ENCODE measurements around the gene CMTM3.
"Not testable (repeated sequence)": the region's sequence is repeated elsewhere in the genome, so short reads cannot be mapped to it uniquely, and the experiment has no call there.

CMTM3 gene, protein sequence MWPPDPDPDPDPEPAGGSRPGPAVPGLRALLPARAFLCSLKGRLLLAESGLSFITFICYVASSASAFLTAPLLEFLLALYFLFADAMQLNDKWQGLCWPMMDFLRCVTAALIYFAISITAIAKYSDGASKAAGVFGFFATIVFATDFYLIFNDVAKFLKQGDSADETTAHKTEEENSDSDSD

DNA sequence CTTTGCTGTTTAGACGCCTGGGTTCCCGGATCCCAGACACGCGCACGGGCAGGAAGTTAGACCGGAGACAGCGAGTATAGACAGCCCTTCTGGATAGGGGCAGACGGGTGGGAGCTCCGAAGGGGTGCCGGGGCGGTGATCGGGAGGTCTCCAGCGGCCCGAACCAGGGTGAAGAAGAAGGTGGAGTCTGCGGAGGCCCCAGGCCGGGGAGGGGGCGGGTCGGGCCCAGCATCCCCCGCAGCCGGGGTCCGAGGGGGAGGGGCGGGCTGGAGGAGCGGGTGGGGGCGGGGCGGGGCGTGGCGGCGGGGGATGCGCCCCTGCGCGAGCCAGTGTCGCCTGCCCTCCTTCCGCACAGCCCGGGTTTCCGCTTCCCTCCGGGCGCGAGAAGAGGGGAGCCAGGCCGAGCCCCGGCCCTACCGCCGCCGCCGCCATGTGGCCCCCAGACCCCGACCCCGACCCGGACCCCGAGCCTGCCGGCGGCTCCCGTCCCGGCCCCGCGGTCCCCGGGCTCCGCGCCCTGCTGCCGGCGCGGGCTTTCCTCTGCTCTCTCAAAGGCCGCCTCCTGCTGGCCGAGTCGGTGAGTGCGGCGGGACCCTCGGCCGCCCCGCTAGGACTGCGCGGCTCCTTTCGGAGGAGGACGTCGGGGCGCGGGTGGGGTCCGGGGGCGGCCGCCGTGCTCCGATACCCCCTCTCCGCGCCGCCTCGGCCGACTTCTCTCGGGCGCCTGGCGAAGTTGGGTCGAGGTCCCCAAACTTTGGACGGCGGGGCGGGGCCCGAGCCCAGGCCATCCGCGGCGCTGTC is at the start of gene CMTM3:
Gene CMTM3 (plus strand): TSS at position 329 of the 801 bp plus-strand sequence. CDS start 102 bp downstream, at position 431.
- DNase-seq (ENCODE audit: low spot score), result no peak

DNA sequence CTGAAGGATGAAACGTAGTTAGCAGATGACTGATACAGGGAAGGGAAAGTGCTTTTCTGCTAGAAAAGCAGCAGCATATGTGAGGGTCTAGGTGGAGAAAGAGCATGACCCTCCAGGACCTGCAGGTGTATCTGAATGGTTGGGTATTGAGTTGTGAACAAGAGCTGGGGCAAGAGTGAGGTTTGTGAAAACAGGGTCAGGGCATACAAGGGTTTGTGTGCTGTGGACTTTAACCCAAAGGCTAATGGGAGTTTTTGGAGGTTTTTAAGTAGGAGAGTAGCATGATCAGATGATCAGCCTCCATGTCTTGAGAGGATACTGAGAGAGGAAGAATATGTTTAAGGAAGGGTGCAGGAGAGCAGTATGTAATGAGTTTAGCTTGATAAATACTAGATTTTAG is 44.4 kb upstream of the CMTM3 start:
- DNase-seq (ENCODE audit: low spot score), result no peak

DNA sequence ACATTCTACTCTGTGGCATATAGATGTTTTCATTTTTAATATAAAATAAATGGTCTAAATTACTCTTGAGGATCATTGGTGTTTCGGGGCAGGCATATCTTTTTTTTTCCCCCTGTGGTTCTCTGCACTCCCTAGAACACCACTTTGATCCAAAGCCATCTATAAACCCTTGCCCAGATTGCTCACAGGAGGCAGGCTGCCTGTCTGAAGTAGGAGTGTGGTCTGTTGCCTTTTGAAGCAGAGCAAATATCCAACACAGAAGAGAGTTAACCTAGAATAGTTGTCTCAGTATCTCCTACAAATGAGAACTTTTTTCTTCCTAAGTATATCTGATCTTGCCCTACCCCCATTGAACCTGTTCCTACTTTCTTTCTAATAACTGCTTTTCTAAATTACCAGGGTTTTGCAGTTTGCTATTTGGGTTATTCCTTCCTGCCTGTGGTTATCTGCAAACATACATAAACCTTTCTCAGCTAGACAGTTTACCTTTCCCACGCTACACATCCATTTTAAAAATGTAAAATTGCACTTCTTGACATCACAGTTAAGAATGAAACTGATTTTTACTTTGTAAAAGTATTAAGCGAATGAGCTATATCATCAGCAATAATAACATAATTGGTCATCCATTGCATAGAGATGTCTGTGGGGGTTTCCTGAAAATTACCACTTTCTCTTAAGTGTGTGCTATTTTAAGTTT is 43.0 kb upstream of the CMTM3 start:
- no peak for DNase-seq (ENCODE audit: low spot score)

DNA sequence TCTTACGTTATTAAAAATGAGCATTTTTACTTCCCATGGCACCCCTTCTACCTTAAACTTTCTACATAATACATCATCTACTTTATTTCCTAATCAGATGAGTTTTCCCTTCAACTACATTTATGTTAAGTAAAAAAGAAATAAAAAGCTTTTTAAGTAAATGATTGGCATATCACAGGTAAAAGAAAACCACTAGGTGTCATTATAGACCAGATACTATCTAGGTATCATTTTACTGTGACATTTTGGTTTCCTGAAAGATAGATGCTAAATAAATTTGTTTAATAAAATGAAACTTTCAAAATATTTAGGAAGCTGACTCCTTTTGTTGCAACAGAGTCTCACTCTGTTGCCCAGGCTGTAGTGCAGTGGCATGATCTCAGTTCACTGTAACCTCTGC is 42.1 kb upstream of the CMTM3 start:
- DNase-seq (ENCODE audit: low spot score), result no peak

DNA sequence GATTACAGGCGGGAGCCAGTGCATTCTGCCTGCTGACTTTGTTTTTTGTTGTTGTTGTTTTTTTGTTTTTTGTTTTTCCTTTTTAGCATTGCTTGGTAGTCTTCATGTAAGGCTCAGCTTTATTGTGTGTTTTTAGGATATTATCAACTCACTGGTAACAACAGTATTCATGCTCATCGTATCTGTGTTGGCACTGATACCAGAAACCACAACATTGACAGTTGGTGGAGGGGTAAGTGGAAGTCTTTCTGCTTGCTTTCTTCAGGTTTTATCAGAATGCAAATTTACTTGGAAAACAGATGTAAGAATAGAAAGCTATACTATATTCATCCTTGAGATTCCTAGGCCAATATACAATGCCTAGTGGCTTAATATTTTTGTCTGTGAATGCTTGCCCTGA is 41.5 kb upstream of the CMTM3 start:
- no peak for DNase-seq (ENCODE audit: low spot score)

DNA sequence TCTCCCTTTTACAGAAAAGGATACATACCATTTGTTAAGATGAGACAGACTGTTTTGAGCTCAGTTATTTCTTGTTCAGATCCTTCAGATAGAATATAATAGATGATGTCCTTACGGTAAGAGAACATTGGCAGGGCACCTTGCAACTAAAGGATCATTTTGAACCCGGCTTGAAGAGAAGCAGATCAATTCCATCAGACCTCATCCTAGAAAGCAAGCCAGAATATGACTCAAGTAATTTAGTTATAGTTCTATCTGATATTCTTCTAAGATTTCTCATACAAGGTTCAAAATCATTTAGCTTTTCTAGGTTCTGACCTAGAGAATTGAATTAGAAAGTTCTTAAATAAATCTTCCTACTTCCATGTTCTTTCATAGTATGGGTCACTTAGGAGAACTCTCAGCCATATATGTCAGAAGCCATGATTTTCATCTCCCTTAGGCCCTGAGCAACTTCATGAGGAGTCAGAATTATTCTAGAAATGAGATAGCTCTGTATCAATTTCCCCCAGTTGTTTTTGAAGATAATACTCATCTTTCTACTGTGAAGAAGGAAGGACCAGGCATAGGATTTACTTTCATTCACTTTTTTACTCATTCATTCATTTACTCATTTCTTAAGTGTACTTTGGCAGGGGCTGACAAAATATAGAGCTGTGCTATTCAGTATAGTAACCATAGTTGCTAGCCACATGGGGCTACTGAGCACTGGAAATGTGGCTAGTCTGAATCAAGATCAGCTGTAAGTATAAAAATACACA is 40.8 kb upstream of the CMTM3 start:
- DNase-seq (ENCODE audit: low spot score), result no peak

DNA sequence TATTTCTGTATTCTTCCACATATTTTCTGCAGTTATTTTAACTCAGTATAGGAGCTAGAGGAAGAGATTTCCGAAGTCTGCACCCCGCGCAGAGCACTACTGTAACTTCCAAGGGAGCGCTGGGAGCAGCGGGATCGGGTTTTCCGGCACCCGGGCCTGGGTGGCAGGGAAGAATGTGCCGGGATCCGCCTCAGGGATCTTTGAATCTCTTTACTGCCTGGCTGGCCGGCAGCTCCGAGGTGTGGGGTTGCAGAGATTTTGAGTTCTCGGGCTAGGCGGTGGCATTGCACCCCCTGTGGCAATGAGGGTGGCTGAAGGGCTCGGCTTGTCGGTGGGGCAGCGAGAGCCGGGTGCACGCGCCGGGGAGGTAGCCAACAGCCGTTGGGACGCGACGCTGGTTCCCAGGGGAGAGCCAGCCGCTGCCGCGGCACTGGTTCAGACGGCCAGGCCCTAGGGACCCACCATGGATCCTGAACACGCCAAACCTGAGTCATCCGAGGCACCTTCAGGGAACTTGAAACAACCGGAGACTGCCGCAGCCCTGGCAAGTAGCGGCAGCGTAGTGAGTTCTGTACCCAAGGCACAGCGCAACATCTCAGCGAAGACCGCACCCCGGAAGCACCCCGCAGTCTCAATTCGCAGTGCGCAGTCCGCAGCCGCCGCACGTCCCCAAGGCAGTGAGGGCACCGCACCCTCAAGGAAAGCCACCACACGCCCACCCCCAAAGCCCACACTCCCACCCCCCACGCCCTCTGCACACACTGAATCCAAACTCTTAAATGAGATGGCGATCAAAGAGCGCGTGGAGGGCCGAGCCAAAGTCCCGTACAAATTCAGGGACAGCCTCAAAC is 38.2 kb upstream of the CMTM3 start, which contains the start of gene CMTM1:
Gene CMTM1 (plus strand): TSS at position 389 of the 851 bp plus-strand sequence. CDS start 75 bp downstream, at position 464.
- no peak for DNase-seq (ENCODE audit: low spot score)

DNA sequence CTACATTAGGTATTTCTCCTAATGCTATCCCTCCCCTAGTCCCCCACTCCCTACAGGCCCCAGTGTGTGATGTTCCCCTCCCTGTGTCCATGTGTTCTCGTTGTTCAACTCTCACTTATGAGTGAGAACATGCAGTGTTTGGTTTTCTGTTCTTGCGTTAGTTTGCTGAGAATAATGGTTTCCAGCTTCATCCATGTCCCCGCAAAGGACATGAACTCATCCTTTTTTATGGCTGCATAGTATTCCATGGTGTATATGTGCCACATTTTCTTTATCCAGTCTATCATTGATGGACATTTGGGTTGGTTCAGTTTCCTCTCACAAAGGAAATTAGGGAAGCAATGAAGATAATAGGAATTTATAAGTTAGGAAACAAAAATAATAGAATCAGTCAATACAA is 37.2 kb upstream of the CMTM3 start:
- not testable (repeated sequence) for DNase-seq (ENCODE audit: low spot score)

DNA sequence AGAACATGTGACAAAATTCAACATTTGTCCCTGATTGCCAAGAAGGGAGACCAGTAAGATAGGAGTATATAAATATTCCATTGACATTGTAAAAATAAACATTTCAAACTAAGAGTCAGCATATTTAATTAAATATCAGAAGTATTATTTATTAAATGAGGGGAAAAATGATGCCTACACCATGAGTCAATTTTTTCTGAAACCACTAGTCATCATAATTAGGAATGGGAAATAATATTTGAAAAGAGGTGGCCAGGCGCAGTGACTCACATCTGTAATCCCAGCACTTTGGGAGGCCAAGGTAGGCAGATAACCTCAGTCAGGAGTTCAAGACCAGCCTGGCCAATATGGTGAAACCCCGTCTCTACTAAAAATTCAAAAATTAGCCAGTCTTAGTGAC is 36.1 kb upstream of the CMTM3 start:
- DNase-seq (ENCODE audit: low spot score), result no peak

DNA sequence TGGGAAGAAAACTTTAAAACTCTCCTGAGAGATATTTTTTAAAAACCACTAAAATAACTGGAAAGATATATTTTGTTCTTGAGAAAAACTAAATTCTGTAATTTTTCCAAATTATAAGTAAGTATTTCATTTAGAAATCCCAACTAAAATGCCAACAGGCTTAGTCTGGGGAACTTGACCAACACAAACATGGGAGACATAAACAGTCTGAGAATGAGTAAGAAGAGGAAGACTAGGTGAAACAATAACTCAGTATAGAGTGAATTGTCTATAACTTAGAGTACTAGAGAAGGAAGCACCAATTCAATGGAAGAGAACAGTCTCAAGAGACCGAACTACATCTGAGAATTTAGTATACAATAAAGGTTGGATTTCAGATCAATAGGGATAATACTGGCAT is 35.4 kb upstream of the CMTM3 start:
- no peak for DNase-seq (ENCODE audit: low spot score)

DNA sequence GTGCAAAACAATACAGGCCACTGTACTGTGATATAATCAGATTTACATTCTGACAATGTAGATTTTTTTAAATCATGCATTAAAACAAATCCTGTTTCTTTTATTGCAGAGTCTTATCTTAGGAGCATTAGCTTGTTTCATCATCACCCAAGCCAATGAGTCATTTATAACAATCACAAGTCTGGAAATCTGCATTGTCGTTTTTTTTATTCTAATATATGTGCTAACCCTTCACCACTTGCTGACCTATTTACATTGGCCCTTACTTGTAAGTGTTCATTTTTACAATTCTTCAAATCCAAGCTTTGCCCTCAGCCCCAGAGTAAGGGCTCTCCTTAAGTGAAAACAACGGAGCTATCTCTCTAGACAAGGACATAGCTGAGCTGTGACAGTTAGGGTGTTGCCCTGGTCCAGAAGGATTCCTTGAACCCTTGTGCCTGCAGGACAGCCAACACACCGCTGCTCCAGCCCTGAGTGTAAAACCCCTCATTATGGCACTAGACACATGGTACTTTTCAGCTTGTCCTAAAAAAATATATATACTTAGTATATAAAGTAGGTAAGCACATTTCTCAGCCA is 34.6 kb upstream of the CMTM3 start:
- no peak for DNase-seq (ENCODE audit: low spot score)

DNA sequence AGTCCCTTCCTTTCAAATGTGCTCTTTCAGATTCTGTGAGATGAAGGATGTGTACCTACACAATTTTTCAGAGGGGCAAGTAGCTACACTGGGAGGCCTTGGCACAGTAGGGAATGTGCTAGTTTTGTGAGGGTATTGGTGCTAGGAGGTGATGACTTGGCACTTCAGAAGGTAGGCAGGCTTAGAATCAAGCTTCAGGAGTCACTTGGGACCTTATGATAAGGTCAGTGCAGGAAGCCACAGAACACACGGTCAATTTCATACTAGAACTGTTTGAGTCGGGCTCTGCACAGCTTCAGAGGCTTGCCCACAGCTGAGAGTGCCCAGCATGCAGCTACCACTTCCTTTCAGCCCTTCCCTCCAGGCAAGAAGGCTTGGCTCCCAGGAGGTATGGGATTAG is 32.1 kb upstream of the CMTM3 start:
- peak; percentile 16 for DNase-seq (ENCODE audit: low spot score)

DNA sequence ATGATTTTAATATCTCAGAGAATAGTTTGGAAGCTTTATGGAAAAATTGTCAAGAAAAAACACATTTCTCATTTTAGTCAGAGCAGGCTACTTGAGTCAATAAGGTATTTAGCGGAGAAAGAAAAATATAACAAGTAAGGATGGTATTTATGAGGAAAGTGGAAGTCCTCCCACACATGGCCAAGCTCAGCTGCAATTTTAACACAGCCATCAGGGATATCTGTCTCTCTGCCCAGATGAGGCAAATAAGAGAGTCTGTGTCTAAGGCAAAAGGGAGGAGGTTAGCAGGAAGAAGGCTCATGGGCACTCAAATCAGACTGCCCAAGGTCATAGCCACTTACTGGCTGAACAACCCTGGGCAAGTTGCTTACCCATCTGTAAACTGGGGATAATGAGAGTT is 30.4 kb upstream of the CMTM3 start:
- DNase-seq (ENCODE audit: low spot score), result no peak

DNA sequence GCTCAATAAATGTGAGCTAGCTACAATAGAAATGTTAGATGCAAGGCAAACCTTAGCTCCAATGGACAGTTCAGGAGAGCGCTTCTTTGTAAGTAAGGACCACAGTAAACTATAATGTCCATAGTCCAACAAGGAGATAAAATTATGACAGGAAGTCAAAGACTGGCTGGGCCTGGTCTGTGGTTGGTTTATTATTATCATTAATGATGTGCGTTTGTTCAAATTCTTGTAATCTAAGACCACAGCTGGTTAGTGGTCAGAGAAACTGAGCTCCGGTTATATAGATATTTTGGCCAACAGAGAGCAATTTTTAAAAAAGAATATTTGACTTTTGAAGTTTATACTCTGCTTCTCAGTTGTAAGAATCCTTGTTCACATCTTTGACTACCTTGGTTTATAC is 30.0 kb upstream of the CMTM3 start:
- DNase-seq (ENCODE audit: low spot score), result no peak

DNA sequence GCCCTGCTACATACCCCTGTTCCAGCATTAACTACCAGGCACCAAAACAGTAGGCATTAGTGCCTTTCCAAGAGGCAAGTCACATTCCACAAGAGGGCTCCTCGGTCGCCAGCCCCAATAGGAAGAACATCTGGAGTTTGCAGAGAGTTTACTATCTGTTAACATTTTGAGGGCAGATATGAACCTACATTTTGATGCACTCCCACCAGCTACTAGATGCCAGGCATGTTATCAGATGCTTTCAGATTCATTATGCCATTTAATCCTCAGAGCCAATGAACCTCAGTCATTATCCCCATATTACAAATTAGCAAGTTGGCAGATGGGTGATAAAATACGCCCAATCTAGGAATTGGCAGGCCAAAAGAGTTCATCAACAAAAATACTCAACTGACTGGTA is 29.4 kb upstream of the CMTM3 start:
- DNase-seq (ENCODE audit: low spot score), result no peak

DNA sequence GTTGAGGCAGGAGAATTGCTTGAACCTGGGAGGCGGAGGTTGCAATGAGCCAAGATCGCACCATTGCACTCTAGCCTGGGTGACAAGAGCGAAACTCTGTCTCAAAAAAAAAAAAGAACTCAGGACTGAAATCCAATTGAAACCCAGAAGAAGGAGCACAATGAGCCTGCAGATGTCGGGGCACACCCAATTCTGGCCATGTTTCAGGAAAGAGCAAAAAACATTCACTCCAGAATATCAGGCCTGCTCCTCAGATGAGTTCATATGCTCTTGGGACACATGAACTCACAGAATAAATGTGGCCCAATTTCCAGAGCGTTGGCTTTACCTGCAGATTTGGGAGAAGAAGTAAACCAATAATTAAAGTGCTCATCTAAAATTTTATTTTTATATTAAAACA is 28.2 kb upstream of the CMTM3 start:
- no peak for DNase-seq (ENCODE audit: low spot score)

DNA sequence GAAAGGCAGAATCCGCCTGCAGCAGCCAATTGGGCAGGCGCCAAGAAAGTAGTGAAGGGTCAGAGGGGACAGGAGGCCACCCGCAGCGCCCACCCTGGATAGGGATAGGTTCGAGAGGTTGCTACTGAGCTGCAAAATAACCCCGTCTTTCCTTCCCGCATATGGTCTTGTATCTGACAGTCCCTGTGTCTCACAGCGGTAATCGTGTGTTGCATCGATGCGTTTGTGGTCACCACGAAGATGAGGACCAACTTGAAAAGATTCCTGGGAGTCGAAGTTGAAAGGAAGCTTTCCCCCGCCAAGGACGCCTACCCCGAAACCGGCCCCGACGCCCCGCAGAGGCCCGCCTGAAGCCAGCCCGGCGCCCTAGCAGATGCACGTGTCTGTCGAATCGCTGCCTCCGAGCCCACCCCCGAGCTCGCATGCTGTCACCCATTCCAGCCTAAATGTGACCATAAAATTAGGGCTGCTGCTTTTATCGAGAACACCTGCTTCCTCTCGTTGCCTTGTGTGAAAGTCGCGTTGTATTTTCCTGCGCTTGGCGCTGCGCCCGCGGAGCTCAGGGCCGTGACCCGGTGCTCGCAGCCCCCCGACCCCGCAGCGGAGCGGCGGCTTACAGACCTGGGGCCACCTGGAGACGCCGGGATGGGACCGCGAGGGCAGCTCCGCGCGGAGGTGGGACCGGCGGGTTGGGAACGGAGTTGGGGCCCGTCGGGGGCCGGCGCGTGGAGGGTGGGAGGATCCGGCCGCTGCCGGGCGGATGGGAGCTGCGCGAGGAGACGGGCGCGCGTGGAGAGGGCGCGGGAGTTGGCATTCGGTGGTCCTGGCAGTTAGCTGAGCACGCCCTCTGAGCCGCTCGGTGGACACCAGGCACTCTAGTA is 25.6 kb upstream of the CMTM3 start, which contains the start of gene CMTM2:
Gene CMTM2 (plus strand): TSS at position 813 of the 881 bp plus-strand sequence. CDS start 145 bp downstream, outside the sequence.
- DNase-seq (ENCODE audit: low spot score), result no peak

DNA sequence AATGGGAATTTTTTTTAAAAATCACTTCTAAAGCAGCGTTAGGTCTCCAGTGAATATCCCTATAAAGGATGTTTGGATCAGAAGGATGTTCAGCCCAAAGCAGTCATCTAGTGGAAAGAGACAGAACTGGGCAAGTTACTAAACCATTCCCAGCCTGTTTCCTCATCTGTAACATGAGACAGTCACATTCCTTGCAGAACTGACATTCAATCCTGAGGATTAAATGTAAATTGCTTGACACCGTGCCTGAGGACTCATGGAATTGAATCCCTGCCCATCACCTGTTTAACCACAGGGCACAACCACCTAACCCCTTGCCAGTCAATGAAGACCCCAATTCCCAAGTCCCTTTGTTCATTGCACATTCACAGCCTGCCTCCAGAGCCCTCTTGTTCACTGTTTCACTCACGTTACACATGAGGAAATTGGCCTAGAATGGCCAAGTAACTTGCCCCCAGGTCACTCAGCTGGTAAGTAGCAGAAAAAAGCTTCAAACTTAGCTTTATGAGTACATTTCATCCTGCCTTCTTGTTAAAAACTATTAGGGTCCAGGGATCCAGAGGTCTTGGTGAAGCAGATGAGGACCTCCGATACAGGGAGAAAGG is 23.8 kb upstream of the CMTM3 start:
- DNase-seq (ENCODE audit: low spot score), result no peak

DNA sequence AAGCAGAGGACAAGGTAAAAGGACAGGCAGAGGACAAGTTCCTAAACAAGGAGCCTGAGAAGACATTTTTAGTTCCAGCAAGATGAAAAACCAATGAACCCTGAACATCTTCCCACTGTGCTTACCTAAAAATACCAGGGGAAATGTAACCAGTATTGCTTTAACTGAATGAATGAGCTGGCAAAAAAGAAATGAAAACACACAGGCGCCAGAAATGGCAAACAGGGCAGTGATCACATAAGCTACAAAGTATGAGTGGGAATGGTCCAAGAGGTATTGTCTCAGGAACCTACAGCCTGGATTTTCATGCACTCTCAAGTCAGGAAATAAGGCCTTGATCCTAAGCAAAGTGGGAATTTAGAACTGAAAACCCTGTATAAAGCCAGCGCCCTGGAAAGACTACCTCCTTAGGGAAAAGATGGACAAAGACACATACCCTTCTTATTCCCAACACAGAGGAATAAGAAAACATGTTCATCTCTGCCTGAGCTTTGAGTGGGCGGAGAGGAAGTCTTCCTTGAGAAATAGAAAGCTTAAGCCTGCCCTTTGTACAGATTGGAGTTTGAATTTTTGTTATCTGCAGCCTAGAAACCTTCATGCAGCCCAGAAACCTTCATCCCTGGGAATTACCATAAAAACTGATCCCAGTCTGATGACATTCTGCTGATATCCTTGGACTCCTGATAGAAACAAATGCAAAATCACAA is 23.1 kb upstream of the CMTM3 start:
- no peak for DNase-seq (ENCODE audit: low spot score)
